Upper lobe of left lung (tissue), 4 donors: ENCODE results near the gene CASS4.

Experiments
- POLR2A ChIP-seq, 4 donors: fragments of 450-650 bp; IDR thresholded peaks; one replicate each; pipeline ENCODE4 v1.5.1; 2016 to 2017; ENCODE audit warnings: antibody characterized with exemption in 4 of 4, mild to moderate bottlenecking in 2 of 4
- TF ChIP-seq, protein P1 (sequence below), 6 experiments: fragments of 450-650 bp in 4 of 6; fragments of 200-600 bp in 2 of 6; sonication (generic) in 2 of 6; IDR thresholded peaks; one replicate each; pipeline ENCODE4 v1.5.1; 2016 to 2019; ENCODE audit warnings: antibody characterized with exemption in 6 of 6

DNA sequence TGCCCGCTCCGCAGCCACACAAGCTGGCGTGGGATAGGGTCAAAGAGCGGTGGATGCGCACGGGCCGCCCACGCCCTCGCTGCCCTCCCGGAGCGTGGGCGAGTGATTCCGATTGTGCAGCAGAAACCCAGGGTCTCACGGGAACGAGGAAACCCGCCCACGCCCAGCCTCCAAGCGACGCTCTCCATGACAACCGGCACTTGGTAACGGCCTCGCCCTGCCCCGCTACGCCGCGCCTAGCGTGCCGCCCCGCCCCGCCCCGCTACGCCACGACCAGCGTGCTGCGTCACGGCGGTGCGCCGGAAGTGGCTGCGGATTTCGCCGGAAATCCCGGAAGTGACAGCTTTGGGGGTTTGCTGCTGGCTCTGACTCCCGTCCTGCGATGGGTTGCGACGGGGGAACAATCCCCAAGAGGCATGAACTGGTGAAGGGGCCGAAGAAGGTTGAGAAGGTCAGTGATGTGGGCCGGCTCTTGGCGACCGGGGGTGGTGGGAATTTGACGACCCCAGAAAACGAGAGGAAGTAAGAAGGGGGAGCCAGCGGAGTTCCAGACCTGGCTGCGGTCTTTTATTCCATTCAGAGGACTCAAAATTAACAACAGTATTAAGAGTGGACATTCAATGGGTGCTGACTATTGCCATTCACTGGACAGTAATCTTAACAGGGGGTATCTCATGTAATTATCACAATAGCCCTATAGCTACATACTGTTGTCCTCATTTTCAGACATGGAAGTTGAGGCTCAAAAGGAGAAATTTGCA lies 56.4 kb downstream of the CASS4 start, which contains the start of gene RTF2:
- TF ChIP-seq, protein P1, sequence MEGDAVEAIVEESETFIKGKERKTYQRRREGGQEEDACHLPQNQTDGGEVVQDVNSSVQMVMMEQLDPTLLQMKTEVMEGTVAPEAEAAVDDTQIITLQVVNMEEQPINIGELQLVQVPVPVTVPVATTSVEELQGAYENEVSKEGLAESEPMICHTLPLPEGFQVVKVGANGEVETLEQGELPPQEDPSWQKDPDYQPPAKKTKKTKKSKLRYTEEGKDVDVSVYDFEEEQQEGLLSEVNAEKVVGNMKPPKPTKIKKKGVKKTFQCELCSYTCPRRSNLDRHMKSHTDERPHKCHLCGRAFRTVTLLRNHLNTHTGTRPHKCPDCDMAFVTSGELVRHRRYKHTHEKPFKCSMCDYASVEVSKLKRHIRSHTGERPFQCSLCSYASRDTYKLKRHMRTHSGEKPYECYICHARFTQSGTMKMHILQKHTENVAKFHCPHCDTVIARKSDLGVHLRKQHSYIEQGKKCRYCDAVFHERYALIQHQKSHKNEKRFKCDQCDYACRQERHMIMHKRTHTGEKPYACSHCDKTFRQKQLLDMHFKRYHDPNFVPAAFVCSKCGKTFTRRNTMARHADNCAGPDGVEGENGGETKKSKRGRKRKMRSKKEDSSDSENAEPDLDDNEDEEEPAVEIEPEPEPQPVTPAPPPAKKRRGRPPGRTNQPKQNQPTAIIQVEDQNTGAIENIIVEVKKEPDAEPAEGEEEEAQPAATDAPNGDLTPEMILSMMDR (IDR thresholded peaks at IDR 0.05), result peak in 2 of 6 experiments; percentile 16 to 22
- TF ChIP-seq POLR2A (IDR thresholded peaks at IDR 0.05), result peak; percentile 7 to 79 (median 40)
